DOHH2 (cell line): Measurements from ENCODE around the gene TMEM244.

Source experiments
- CTCF ChIP-seq: fragments of 200-600 bp; sonication (generic); IDR thresholded peaks from one replicate; pipeline ENCODE4 v1.5.1; 2014; ENCODE audit warnings: antibody characterized with exemption, mild to moderate bottlenecking, low read depth, low read length; ENCODE audit not compliant: poor library complexity, severe bottlenecking
- EZH2phosphoT487 ChIP-seq: fragments of 200-600 bp; sonication (generic); IDR thresholded peaks from 2 replicates; pipeline ENCODE4 v1.6.1; 2017; ENCODE audit warnings: borderline replicate concordance, mild to moderate bottlenecking, antibody characterized with exemption, low read length, moderate library complexity, mixed read lengths

DNA sequence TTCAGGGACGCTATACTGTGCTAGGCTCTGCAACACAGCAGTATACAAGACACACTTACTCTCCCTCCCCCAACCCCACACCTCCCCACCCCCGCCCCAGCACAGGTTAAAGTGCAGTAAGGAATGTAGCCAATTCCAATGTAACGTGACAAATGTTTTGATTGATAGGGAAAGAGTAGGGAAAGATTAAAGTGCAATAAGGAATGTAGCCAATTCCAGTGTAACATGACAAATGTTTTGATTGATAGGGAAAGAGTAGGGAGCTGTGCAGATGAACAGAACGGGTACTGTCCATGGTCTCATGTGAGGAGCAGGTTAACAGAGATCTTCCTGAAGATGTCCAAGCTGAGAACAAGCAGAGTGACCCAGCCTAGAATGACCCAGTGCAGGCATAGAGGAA lies 69.1 kb downstream of the TMEM244 start:
- no peak for TF ChIP-seq CTCF
- TF ChIP-seq EZH2phosphoT487 = no peak
